ENCODE results near the gene TCEA2. TPM values are rescaled to one million over a fixed set of nuclear protein-coding genes. Genes with fewer than 3 reads are reported as not detected.

The TCEA2 gene

Small RNAs within 50 kb of the gene (small RNA-seq; reads per million reads assigned to genes)
- not detected for gene AL355803.1 (ENCODE audit: insufficient read depth)
- gene MIR6813 (ENCODE audit: insufficient read depth) = not detected
